Superior temporal gyrus (tissue), 1 donor: ENCODE data around the gene LGR6.
"Not testable (repeated sequence)": the region's sequence is repeated elsewhere in the genome, so short reads cannot be mapped to it uniquely, and the experiment has no call there.

Experiments used
- DNase-seq: peaks from one replicate; pipeline ENCODE4 v3.0.0-alpha.2; 2016; ENCODE audit errors: extremely low spot score

Gene LGR6

GRCh38 chr1:202242080-202242419 lies 48.5 kb downstream of the LGR6 start:
- no peak for DNase-seq

GRCh38 chr1:202243006-202243405 lies 49.4 kb downstream of the LGR6 start:
- no peak for DNase-seq

- no peak for DNase-seq
Observed at GRCh38 chr1:202244841-202245261, 51.3 kb downstream of the LGR6 start.

- no peak for DNase-seq
Observed at GRCh38 chr1:202245391-202245790, 51.8 kb downstream of the LGR6 start.

GRCh38 chr1:202247104-202247503 lies 53.5 kb downstream of the LGR6 start:
- DNase-seq: no peak

- no peak for DNase-seq
Observed at GRCh38 chr1:202247837-202248795, 54.5 kb downstream of the LGR6 start.

GRCh38 chr1:202248861-202249260 lies 55.3 kb downstream of the LGR6 start:
- no peak for DNase-seq

- DNase-seq: peak; percentile 32
Observed at GRCh38 chr1:202249436-202249835, 55.8 kb downstream of the LGR6 start.

- peak; percentile 69 for DNase-seq
Observed at GRCh38 chr1:202249846-202250245, 56.2 kb downstream of the LGR6 start.

- peak; percentile 13 for DNase-seq
Observed at GRCh38 chr1:202250982-202251381, 57.4 kb downstream of the LGR6 start.

GRCh38 chr1:202251424-202252256 lies 58.0 kb downstream of the LGR6 start:
- DNase-seq: no peak

- no peak for DNase-seq
Observed at GRCh38 chr1:202252271-202252670, 58.7 kb downstream of the LGR6 start.

GRCh38 chr1:202254454-202255252 lies 61.1 kb downstream of the LGR6 start:
- no peak for DNase-seq

- DNase-seq: no peak
Observed at GRCh38 chr1:202255343-202255742, 61.7 kb downstream of the LGR6 start.

- no peak for DNase-seq
Observed at GRCh38 chr1:202259705-202260104, 66.1 kb downstream of the LGR6 start.

- not testable (repeated sequence) for DNase-seq
Observed at GRCh38 chr1:202261209-202261958, 67.8 kb downstream of the LGR6 start.

GRCh38 chr1:202263628-202264027 lies 70.0 kb downstream of the LGR6 start:
- DNase-seq: no peak

GRCh38 chr1:202264300-202264699 lies 70.7 kb downstream of the LGR6 start:
- no peak for DNase-seq

GRCh38 chr1:202264726-202265125 lies 71.1 kb downstream of the LGR6 start:
- DNase-seq: no peak

- DNase-seq: no peak
Observed at GRCh38 chr1:202266061-202266765, 72.6 kb downstream of the LGR6 start.
